Stimulated activated effector memory CD8-positive, alpha-beta T cell treated with anti-CD3 and anti-CD28 coated beads, Interleukin-12 subunit alpha, Interleukin-12 subunit beta, amount 100 ng/mL, for 72 hours (primary cell): ENCODE results near the gene RAB34.

Experiments used
- ATAC-seq: fragments of 150-1000 bp; cut with Tn5 transposase; 2 replicates; pipeline ENCODE4 v1.10.0; 2021
- DNase-seq, 2 donors: peaks; one replicate each; pipeline ENCODE4 v3.0.0; 2021 to 2022; ENCODE audit warnings: low spot score in 2 of 2
- H3K27ac Mint-ChIP-seq: one replicate; pipeline ENCODE4 v1.8.0; 2022; ENCODE audit warnings: mild to moderate bottlenecking, mixed read lengths
- H3K36me3 Mint-ChIP-seq: one replicate; pipeline ENCODE4 v1.8.0; 2022; ENCODE audit warnings: mild to moderate bottlenecking, mixed read lengths
- H3K4me1 Mint-ChIP-seq: one replicate; pipeline ENCODE4 v1.8.0; 2022; ENCODE audit warnings: mixed read lengths
- H3K4me3 Mint-ChIP-seq: one replicate; pipeline ENCODE4 v1.8.0; 2022; ENCODE audit warnings: mild to moderate bottlenecking, mixed read lengths
- H3K9me3 Mint-ChIP-seq: one replicate; pipeline ENCODE4 v1.8.0; 2022; ENCODE audit warnings: mixed read lengths

The RAB34 gene

GRCh38 chr17:28712705-28713415, 4.8 kb downstream of the RAB34 start:
- peak overlapping the region; percentile 86 for H3K4me3 Mint-ChIP-seq
- no peak for DNase-seq
- no peaks in the 10 kb centered on the region for H3K36me3 Mint-ChIP-seq
- peaks cover 16% of the 10 kb centered on the region for H3K4me1 Mint-ChIP-seq
- peak overlapping the region; percentile 94 for H3K27ac Mint-ChIP-seq
- no peaks in the 10 kb centered on the region for H3K9me3 Mint-ChIP-seq
- no peak for ATAC-seq

DNA sequence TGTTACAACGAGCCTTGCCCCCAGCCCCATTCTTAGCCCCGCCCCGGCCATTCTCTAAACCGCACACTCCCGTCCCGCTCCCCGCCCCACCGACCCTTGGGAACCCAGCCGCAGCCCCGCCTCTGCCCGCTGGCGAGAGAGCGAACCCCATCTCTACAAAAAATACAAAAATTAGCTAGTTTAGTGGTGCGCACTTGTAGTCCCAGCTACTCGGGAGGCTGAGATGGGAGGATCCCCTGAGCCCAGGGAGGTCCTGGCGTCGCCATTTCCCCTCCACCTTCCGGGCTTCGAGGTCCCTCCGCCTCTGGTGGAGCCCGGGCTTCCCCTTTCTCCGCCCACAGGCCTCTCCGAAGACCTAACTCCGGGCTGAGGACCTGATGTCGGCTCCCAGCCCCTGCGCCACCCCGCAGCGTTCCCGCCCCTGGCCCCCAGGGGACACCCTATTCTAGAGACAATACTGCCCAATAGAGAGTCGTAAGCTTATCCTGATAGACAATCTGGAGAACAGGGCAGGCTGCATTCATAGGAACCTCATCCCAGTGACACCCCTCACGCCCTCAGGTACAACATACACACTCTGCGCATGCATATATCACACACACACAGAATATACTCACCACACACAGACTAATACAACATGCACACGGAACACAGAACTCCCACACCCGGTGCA, 5.5 kb downstream of the RAB34 start:
- peak; percentile 47 to 80 for DNase-seq

DNA sequence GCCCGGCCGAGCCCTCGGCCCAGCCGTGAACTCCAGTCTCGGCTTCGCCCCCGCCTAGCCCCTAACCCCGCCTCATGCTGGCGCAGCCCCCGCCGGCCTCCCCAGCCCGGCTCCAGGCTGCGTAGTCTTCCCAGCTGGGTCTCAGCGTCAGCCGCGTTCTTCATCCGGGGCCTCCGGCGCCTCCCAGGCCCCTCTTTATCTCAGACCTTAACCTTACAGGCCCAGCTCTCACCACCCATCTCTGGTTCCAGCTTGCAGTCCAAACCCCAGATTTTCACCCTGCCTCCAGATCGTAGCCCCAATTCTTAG, 6.0 kb downstream of the RAB34 start, which contains the start of gene PROCA1:
Gene PROCA1 (minus strand): TSS at position 166 of the 309 bp plus-strand sequence. CDS start 228 bp downstream, outside the sequence.
- Mint-ChIP-seq H3K36me3 (no peaks in the 10 kb centered on the region), H3K27ac (peak within 1 kb of the TSS; percentile 94), H3K4me3 (peak within 1 kb of the TSS; percentile 86), H3K4me1 (peaks cover 15% of the 10 kb centered on the region), H3K9me3 (no peaks in the 10 kb centered on the region)
- ATAC-seq (peak; percentile 66), DNase-seq (no peak)

More for the DNA sequence above, 5.5 kb downstream of the RAB34 start:
- H3K9me3 Mint-ChIP-seq = no peaks in the 10 kb centered on the region
- H3K4me3 Mint-ChIP-seq = peak overlapping the region; percentile 86
- H3K27ac Mint-ChIP-seq = peak overlapping the region; percentile 94
- ATAC-seq = peak; percentile 62
- no peaks in the 10 kb centered on the region for H3K36me3 Mint-ChIP-seq
- peaks cover 15% of the 10 kb centered on the region for H3K4me1 Mint-ChIP-seq

GRCh38 chr17:28710861-28711722, 6.6 kb downstream of the RAB34 start:
- Mint-ChIP-seq H3K27ac (peak overlapping the region; percentile 94), H3K36me3 (no peaks in the 10 kb centered on the region), H3K4me3 (peak overlapping the region; percentile 86), H3K4me1 (peaks cover 15% of the 10 kb centered on the region), H3K9me3 (no peaks in the 10 kb centered on the region)
- ATAC-seq (peak; percentile 90), DNase-seq (peak; percentile 87 to 97)

DNA sequence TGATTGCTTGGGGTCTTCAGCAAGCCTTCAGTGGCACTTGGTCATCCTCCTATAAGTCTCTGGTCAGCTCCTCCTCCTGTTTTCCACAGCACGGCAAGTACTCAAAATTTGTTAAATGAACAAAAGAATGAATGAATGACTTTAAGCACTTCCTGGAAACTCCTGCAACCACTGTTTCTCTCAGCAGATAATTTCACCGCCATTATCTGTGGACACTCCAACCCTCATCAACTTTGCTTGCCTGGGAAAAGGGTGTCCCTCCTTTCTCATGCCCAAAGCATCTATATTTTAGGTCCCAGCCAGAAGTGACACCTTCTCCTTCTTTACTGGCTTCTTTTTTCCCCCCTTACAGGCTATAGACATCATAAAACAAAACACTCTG, 10.3 kb downstream of the RAB34 start:
- Mint-ChIP-seq H3K9me3 (no peaks in the 10 kb centered on the region), H3K27ac (no peak overlapping the region), H3K4me3 (no peak overlapping the region), H3K4me1 (peaks cover 19% of the 10 kb centered on the region), H3K36me3 (peaks cover 18% of the 10 kb centered on the region)
- DNase-seq = no peak
- ATAC-seq = no peak

DNA sequence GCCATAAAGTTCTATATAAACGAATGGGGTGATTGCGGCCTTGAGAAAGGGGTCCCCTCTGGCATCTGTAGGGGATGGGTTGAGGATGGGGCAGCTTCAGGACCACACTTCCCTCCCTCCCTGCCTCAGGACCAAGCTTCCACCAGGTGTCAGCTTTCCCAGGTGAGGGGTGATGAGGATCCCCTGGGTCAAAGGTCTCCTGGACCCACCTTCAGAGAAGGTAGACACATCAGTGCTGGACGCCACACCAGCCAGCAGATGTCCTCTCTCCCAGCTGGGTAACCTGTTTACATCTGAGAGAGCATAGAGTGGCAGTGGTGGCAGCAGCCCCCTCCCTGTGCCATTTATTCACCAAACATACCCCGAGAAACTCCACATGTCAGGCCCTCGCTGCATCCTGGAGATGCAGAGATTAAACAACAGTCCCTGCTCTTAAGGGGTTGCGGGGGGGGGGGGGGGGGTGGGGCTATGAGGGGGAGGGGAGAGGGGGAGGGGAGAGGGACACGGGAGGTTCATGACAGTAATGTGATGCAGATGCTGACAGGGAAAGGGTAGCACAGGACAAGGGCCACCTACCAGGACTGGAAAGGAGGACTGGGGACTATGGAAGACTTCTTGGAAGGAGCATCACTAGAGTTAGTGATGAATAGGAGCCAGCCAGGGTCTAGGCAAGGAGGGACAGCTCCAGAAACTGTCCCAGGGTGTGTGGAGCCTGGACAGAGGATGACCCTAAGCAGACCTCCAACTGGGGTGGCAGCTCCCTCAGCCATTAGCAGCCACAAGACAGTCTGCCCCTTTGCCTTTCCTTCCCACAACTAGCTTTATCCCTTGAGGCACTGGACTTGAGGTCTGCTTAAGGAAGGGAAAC, 11.0 kb downstream of the RAB34 start:
- no peak for DNase-seq
- ATAC-seq = no peak
- H3K4me3 Mint-ChIP-seq = no peak overlapping the region
- no peaks in the 10 kb centered on the region for H3K9me3 Mint-ChIP-seq
- H3K27ac Mint-ChIP-seq = peak overlapping the region; percentile 89
- peaks cover 16% of the 10 kb centered on the region for H3K4me1 Mint-ChIP-seq
- H3K36me3 Mint-ChIP-seq = peaks cover 25% of the 10 kb centered on the region

GRCh38 chr17:28705728-28706334, 11.8 kb downstream of the RAB34 start:
- no peak for DNase-seq
- no peaks in the 10 kb centered on the region for H3K9me3 Mint-ChIP-seq
- no peak overlapping the region for H3K4me3 Mint-ChIP-seq
- H3K36me3 Mint-ChIP-seq = peaks cover 33% of the 10 kb centered on the region
- peak overlapping the region; percentile 89 for H3K27ac Mint-ChIP-seq
- no peak for ATAC-seq
- peaks cover 15% of the 10 kb centered on the region for H3K4me1 Mint-ChIP-seq

DNA sequence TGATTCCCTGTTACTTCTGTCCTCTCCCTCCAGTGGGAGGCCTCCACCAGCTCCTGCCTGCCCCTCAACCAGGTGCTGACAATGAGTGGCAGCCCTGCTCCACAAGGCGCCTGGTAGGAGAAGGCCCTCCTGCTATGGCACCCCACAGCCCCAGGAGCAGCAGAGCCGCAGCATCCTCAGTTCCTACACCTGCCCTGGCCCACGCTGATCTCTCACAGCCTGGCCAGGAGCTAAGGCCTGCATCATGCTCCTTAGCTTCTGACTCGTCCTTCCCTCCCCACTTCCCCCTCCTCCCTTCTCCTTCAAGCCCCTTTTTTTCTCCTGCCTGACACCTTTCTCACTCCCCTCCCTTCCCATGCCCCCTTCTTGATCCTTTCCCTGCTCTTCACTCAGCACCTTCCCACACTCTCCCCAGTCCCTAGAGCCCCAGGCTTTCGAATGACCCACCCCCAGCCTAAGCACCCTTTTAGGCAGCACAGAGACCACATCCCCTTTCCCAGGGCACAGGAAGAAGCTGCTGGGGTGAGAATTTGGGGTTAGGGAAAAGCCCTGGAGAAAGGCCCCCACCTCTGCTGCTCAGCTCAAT, 12.5 kb downstream of the RAB34 start:
- DNase-seq (no peak), ATAC-seq (peak; percentile 5)
- Mint-ChIP-seq H3K4me1 (peaks cover 9% of the 10 kb centered on the region), H3K27ac (peak overlapping the region; percentile 89), H3K36me3 (peaks cover 40% of the 10 kb centered on the region), H3K4me3 (no peak overlapping the region), H3K9me3 (no peaks in the 10 kb centered on the region)

GRCh38 chr17:28704219-28704858, 13.3 kb downstream of the RAB34 start:
- H3K36me3 Mint-ChIP-seq = peaks cover 48% of the 10 kb centered on the region

DNA sequence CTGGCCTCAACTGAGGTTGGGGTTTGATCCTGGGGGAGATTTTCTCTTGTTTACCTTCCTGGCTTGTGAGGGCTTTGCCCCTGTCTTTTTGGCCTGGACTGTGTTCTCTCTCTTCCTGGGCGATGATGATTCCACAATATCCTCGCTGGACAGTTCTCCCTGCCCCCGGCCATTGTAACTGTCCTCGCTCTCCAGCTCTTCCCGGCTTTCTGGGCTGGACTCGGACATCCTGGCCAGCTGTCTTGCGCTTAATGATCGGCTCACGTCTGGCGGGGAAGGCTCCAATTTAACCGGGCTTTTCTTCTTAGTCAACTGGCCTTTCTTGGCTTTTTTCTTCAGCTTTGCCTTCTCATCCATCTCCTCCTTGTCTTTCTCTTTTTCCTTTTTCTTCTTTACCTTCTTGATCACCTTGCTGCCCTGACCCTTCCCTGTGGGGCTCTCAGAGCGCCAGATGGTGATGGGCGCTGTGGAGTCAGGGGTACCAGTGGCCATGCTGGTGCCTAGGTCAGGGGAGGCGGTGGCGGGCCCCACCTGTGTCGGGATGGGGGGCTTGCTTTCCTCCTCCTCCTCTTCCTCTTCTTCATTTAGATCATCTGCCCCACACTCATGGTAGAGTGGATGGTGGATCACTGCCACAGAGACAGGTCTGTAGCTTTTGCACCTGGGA, 14.0 kb downstream of the RAB34 start:
- Mint-ChIP-seq H3K27ac (peak overlapping the region; percentile 89), H3K4me1 (peaks cover 9% of the 10 kb centered on the region), H3K4me3 (no peak overlapping the region), H3K36me3 (peaks cover 55% of the 10 kb centered on the region), H3K9me3 (no peaks in the 10 kb centered on the region)
- ATAC-seq (no peak), DNase-seq (no peak)

More at GRCh38 chr17:28704219-28704858, 13.3 kb downstream of the RAB34 start:
- Mint-ChIP-seq H3K4me1 (peaks cover 9% of the 10 kb centered on the region), H3K27ac (peak overlapping the region; percentile 89), H3K4me3 (no peak overlapping the region), H3K9me3 (no peaks in the 10 kb centered on the region)
- no peak for DNase-seq
- no peak for ATAC-seq

- ATAC-seq (no peak), DNase-seq (no peak)
- H3K27ac Mint-ChIP-seq = peak overlapping the region; percentile 89
- no peaks in the 10 kb centered on the region for H3K9me3 Mint-ChIP-seq
- H3K4me1 Mint-ChIP-seq = peaks cover 9% of the 10 kb centered on the region
- no peak overlapping the region for H3K4me3 Mint-ChIP-seq
- H3K36me3 Mint-ChIP-seq = peaks cover 64% of the 10 kb centered on the region
Observed at GRCh38 chr17:28702752-28703150, 14.9 kb downstream of the RAB34 start.

DNA sequence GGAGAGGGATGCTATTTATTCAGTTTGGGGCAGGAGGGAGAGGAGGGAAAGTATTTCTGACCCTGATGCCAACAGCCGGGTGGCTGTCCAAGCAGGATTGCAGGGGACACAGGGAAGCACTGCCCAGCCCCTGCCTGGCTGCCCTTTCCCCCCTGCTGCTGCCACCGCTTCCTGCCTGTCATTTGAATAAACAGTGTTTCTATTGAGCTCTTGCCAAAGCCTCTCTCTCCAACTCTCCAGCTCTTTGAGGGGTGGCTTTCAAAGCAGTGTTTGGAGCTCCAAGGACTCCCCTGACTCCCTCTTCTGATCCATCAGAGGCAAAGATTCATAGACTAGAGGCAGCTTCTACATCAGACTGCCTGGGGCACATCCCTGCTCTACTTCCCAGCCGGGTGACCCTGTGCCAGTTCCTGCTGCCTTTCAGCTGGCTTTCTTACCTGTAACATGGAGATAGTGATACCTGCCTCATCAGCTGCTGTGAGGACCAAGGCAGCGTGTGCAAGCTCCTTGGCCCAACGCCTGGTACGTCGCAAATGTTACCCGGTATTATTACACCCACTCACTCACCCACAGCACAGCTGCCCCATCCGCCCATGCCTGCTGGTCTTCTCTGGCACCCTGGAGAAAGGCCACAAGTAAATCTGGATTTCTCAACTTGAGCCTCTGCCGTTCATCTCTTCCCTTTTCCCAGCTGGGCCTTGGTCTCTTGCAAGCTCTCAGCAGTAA, 15.5 kb downstream of the RAB34 start:
- no peak for DNase-seq
- H3K27ac Mint-ChIP-seq = peak overlapping the region; percentile 89
- peaks cover 70% of the 10 kb centered on the region for H3K36me3 Mint-ChIP-seq
- peaks cover 9% of the 10 kb centered on the region for H3K4me1 Mint-ChIP-seq
- no peak for ATAC-seq
- H3K4me3 Mint-ChIP-seq = no peak overlapping the region
- H3K9me3 Mint-ChIP-seq = no peaks in the 10 kb centered on the region
